ENCODE data around the gene DTWD1. TPM values are rescaled to one million over a fixed set of nuclear protein-coding genes. Genes with fewer than 3 reads are reported as not detected.

DTWD1 gene
- polyA plus RNA-seq, 3 donors, result 8.3 to 11.8 (median 10.2) TPM

DNA sequence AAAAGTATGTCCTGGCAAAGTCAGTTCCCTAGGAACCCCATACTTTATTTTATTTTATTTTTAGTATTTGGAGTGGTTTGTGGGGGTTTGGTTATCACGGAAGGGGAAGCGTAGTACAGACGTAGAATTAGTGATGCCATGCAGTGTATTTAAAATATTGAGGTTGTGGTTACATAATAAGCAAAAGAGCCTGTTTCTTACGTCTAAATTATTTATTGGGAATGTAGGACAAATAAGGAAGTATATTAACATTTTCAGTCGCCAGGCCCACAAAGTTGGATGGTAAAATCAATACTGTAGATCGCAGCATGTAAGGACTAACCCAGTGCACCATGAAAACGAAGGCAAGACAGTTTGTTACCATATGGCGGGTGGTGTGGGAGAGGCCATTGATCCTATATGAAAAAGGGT is 558 bp downstream of the DTWD1 start:
- peak overlapping the region; percentile 87 for H2AFZ ChIP-seq (ENCODE audit: insufficient read depth, low read depth, low read length, poor library complexity, severe bottlenecking)
- peak overlapping the region; percentile 90 to 93 for H3K27ac ChIP-seq (ENCODE audit: low read depth in 1 of 2, low read length in 2 of 2)
- H4K20me1 ChIP-seq (ENCODE audit: insufficient read depth, low read length), result no peaks in the 10 kb centered on the region
- peaks cover 6 to 19% of the 10 kb centered on the region in 2 donors for H3K9me3 ChIP-seq (replicated peaks in 1 of 2; ENCODE audit: control insufficient read depth in 1 of 2, insufficient read depth in 1 of 2, low read length in 2 of 2)
- H3K36me3 Mint-ChIP-seq, result peaks cover 18 to 20% of the 10 kb centered on the region in 2 donors
- peak in 2 of 3 donors; percentile 3 to 6 for DNase-seq
- H3K27me3 ChIP-seq (ENCODE audit: control insufficient read depth in 2 of 2, insufficient read depth in 2 of 2, low read length in 2 of 2), result no peaks in the 10 kb centered on the region
- H3K4me2 ChIP-seq (replicated peaks; ENCODE audit: extremely low read depth, low read length, poor library complexity, severe bottlenecking), result peak overlapping the region; percentile 84
- TF ChIP-seq, protein P1, sequence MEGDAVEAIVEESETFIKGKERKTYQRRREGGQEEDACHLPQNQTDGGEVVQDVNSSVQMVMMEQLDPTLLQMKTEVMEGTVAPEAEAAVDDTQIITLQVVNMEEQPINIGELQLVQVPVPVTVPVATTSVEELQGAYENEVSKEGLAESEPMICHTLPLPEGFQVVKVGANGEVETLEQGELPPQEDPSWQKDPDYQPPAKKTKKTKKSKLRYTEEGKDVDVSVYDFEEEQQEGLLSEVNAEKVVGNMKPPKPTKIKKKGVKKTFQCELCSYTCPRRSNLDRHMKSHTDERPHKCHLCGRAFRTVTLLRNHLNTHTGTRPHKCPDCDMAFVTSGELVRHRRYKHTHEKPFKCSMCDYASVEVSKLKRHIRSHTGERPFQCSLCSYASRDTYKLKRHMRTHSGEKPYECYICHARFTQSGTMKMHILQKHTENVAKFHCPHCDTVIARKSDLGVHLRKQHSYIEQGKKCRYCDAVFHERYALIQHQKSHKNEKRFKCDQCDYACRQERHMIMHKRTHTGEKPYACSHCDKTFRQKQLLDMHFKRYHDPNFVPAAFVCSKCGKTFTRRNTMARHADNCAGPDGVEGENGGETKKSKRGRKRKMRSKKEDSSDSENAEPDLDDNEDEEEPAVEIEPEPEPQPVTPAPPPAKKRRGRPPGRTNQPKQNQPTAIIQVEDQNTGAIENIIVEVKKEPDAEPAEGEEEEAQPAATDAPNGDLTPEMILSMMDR (IDR thresholded peaks at IDR 0.05), result no peak
- intact Hi-C loops (cut with micrococcal nuclease), result loop anchor here (10.0 kb wide), 2 partner anchors 93 to 467 kb away; partner anchors contain the start of gene COPS2 (in 1 of the 2)
- H3K27me3 Mint-ChIP-seq (ENCODE audit: low read depth in 3 of 3), result no peaks in the 10 kb centered on the region
- peak overlapping the region; percentile 80 to 93 (median 91) for H3K4me3 ChIP-seq (replicated peaks in 1 of 3; ENCODE audit: low read depth in 2 of 3, low read length in 3 of 3)
- peaks cover 10 to 24% (median 12%) of the 10 kb centered on the region in 7 donors for H3K9me3 Mint-ChIP-seq
- peaks cover 31% of the 10 kb centered on the region for H3K4me1 Mint-ChIP-seq
- 17% methylated on average over 6 of the region's 8 CpGs for WGBS (ENCODE audit: insufficient coverage)
- H3K4me3 Mint-ChIP-seq, result peak overlapping the region; percentile 92 to 95
- H3K27ac Mint-ChIP-seq, result peak overlapping the region; percentile 89 to 99 (median 97)
- peaks cover 17 to 31% of the 10 kb centered on the region in 2 donors for H3K4me1 ChIP-seq (ENCODE audit: control insufficient read depth in 1 of 2, insufficient read depth in 2 of 2, low read length in 2 of 2)
- peaks cover 16 to 29% of the 10 kb centered on the region in 2 donors for H3K36me3 ChIP-seq (replicated peaks in 1 of 2; ENCODE audit: control insufficient read depth in 1 of 2, insufficient read depth in 2 of 2, low read length in 2 of 2)
- H3K9ac ChIP-seq (ENCODE audit: insufficient read depth, low read length, poor library complexity, severe bottlenecking), result peak overlapping the region; percentile 85
- peaks cover 46% of the 10 kb centered on the region for H3K79me2 ChIP-seq (ENCODE audit: insufficient read depth, low read length)

DNA sequence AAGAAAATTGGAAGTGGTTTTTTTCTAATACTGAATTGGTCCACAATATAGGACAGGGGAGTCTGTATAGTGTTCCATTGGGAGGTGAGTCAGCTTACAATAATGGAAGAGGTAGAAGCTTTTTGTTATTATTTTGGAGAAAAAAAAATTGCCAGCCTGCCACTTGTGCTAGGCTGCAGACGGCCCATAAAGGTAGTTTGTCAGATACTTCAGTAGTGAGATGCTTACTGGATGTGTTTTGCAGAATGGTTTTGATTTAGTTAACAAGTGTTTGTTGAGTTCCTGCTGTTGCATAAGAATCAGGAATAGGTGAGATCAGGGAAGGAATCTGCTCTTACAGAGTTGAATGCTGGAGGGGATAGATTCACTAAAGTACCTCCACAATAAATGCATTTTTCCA is 1.0 kb downstream of the DTWD1 start:
- H3K27ac ChIP-seq (ENCODE audit: low read depth in 1 of 2, low read length in 2 of 2), result peak overlapping the region in 1 of 2 donors; percentile 93
- H3K4me3 ChIP-seq (replicated peaks in 1 of 3; ENCODE audit: low read depth in 2 of 3, low read length in 3 of 3), result peak overlapping the region; percentile 80 to 93 (median 91)
- intact Hi-C loops (cut with micrococcal nuclease), result loop anchor here (10.0 kb wide), 2 partner anchors 93 to 467 kb away; partner anchors contain the start of gene COPS2 (in 1 of the 2)
- peaks cover 17 to 31% of the 10 kb centered on the region in 2 donors for H3K4me1 ChIP-seq (ENCODE audit: control insufficient read depth in 1 of 2, insufficient read depth in 2 of 2, low read length in 2 of 2)
- peak overlapping the region; percentile 85 for H3K9ac ChIP-seq (ENCODE audit: insufficient read depth, low read length, poor library complexity, severe bottlenecking)
- H3K4me3 Mint-ChIP-seq, result peak overlapping the region; percentile 92 to 95
- DNase-seq, result no peak
- peaks cover 46% of the 10 kb centered on the region for H3K79me2 ChIP-seq (ENCODE audit: insufficient read depth, low read length)
- H3K9me3 Mint-ChIP-seq, result peaks cover 10 to 22% (median 12%) of the 10 kb centered on the region in 7 donors
- peak overlapping the region in 6 of 7 donors; percentile 89 to 99 (median 97) for H3K27ac Mint-ChIP-seq
- H3K27me3 Mint-ChIP-seq (ENCODE audit: low read depth in 3 of 3), result no peaks in the 10 kb centered on the region
- 50% methylated on average over 1 of the region's 1 CpG for WGBS (ENCODE audit: insufficient coverage)
- H3K4me2 ChIP-seq (replicated peaks; ENCODE audit: extremely low read depth, low read length, poor library complexity, severe bottlenecking), result peak overlapping the region; percentile 84
- H3K27me3 ChIP-seq (ENCODE audit: control insufficient read depth in 2 of 2, insufficient read depth in 2 of 2, low read length in 2 of 2), result no peaks in the 10 kb centered on the region
- H3K36me3 ChIP-seq (replicated peaks in 1 of 2; ENCODE audit: control insufficient read depth in 1 of 2, insufficient read depth in 2 of 2, low read length in 2 of 2), result peaks cover 16 to 34% of the 10 kb centered on the region in 2 donors
- TF ChIP-seq, protein P1 (IDR thresholded peaks at IDR 0.05), result no peak
- H4K20me1 ChIP-seq (ENCODE audit: insufficient read depth, low read length), result no peaks in the 10 kb centered on the region
- H3K4me1 Mint-ChIP-seq, result peaks cover 31% of the 10 kb centered on the region
- peaks cover 6 to 19% of the 10 kb centered on the region in 2 donors for H3K9me3 ChIP-seq (replicated peaks in 1 of 2; ENCODE audit: control insufficient read depth in 1 of 2, insufficient read depth in 1 of 2, low read length in 2 of 2)
- peak overlapping the region; percentile 87 for H2AFZ ChIP-seq (ENCODE audit: insufficient read depth, low read depth, low read length, poor library complexity, severe bottlenecking)
- H3K36me3 Mint-ChIP-seq, result peaks cover 18 to 23% of the 10 kb centered on the region in 2 donors

Data from CD14-positive monocyte (primary cell).